MCF 10A (cell line): Measurements from ENCODE around the gene PUS1. TPM values are rescaled to one million over a fixed set of nuclear protein-coding genes. Genes with fewer than 3 reads are reported as not detected.

ENCODE experiments used
- BruUV-seq: library from RNA; stranded (reverse); fragments of 400-500 nt; replicated peaks from 2 replicates; lab custom pipeline; 2021; lab: Mats Ljungman, UMichigan
- CTCF ChIA-PET: fragments of 300-600 bp; sonication (Branson Sonifier 250); formaldehyde crosslinking; extraction: SDS; loops from one replicate; lab custom pipeline; 2021; ENCODE audit warnings: antibody characterized with exemption, inconsistent platforms; lab: Yijun Ruan, JAX
- POLR2A ChIA-PET: fragments of 300-600, 350-650 bp; sonication (Branson Sonifier 250); formaldehyde crosslinking; extraction: SDS; loops from one replicate; lab custom pipeline; 2020; ENCODE audit warnings: antibody characterized with exemption, inconsistent platforms; lab: Yijun Ruan, JAX
- DNase-seq: peaks from one replicate; pipeline ENCODE4 v3.0.0-alpha.2; 2018; ENCODE audit not compliant: unreplicated experiment
- H3K27ac Mint-ChIP-seq: one replicate; pipeline ENCODE4 v1.8.0; 2022; ENCODE audit warnings: mild to moderate bottlenecking, low read depth, mixed read lengths; ENCODE audit not compliant: unreplicated experiment
- H3K27me3 Mint-ChIP-seq: one replicate; pipeline ENCODE4 v1.8.0; 2022; ENCODE audit warnings: mixed read lengths; ENCODE audit not compliant: insufficient read depth, unreplicated experiment
- H3K36me3 Mint-ChIP-seq: one replicate; pipeline ENCODE4 v1.8.0; 2022; ENCODE audit warnings: mild to moderate bottlenecking, moderate library complexity, mixed read lengths; ENCODE audit not compliant: insufficient read depth, unreplicated experiment
- H3K4me1 Mint-ChIP-seq: one replicate; pipeline ENCODE4 v1.8.0; 2022; ENCODE audit warnings: mixed read lengths; ENCODE audit not compliant: insufficient read depth, unreplicated experiment
- H3K4me3 Mint-ChIP-seq: one replicate; pipeline ENCODE4 v1.8.0; 2022; ENCODE audit warnings: mild to moderate bottlenecking, moderate library complexity, mixed read lengths; ENCODE audit not compliant: unreplicated experiment
- H3K9me3 Mint-ChIP-seq: one replicate; pipeline ENCODE4 v1.8.0; 2022; ENCODE audit warnings: mixed read lengths; ENCODE audit not compliant: unreplicated experiment
- intact Hi-C: fragments of 100-400 bp; cut with micrococcal nuclease; formaldehyde crosslinking; loops from 2 replicates; pipeline ENCODE4 v1.14.1; 2022
- total RNA-seq: library from RNA; stranded (reverse); gene quantifications from 2 replicates; pipeline ENCODE4 v1.2.3, GENCODE V29; 2022
- TF ChIP-seq, protein P1 (sequence below): fragments of 200-600 bp; IDR thresholded peaks from one replicate; pipeline ENCODE4 v1.8.0; 2022; ENCODE audit warnings: antibody characterized with exemption, mild to moderate bottlenecking; ENCODE audit not compliant: unreplicated experiment

The PUS1 gene
- total RNA-seq, 1 experiment from 2014 or later = 72.3 TPM

DNA sequence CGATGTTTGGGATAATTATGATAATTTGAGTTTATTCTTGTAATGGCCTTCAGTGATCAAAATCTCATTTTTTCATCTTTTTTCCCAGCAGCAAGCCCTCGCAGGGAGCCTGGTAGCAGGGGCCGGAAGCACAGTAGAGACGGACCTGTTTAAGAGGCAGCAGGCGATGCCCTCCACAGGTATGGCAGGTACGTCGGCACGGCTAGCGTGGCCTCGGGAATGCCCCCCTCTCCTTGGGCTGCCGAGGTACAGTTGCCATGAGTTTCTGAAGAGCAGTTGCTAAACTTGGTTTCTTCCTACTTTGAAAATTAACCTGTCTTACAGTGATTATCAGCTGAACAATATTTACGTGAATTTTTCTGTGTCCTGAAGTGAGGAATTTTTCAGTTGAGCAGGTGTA, 50.5 kb downstream of the PUS1 start:
- H3K9me3 Mint-ChIP-seq = no peaks in the 10 kb centered on the region
- DNase-seq = no peak
- BruUV-seq = no TSS peak

DNA sequence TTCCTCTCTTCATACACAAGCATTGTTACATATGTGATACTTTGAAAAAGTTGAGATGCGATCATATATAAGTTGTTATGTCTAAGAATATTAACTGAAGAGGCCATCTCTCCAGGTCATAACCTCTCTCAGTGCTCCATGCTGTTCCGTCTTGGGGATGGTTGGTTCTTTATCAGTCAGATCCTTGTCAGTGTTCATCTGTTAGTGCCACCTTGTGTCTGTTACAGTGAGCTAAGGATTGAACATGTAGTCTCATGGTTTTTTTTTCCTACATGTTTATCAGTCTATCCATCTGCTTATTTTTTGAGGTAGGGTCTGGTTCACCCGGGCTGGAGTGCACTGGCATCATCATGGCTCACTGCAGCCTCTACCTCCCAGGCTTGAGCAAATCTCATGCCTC, 51.2 kb downstream of the PUS1 start:
- Mint-ChIP-seq H3K4me1 (peaks cover 5% of the 10 kb centered on the region), H3K4me3 (no peak overlapping the region), H3K27ac (no peak overlapping the region), H3K36me3 (peaks cover 60% of the 10 kb centered on the region), H3K9me3 (no peaks in the 10 kb centered on the region), H3K27me3 (no peaks in the 10 kb centered on the region)
- ChIA-PET POLR2A (interaction anchor here (0.7 kb wide), 1 partner anchor 39 kb away, joined by 4 read pairs; no protein-coding TSS in a partner anchor), CTCF (interaction anchor here (0.7 to 1.4 kb wide), 3 partner anchors 10 to 21 kb away, joined by 3 to 4 read pairs (median 3); no protein-coding TSS in a partner anchor)
- peak; percentile 9 for DNase-seq
- no TSS peak for BruUV-seq
- TF ChIP-seq, protein P1, sequence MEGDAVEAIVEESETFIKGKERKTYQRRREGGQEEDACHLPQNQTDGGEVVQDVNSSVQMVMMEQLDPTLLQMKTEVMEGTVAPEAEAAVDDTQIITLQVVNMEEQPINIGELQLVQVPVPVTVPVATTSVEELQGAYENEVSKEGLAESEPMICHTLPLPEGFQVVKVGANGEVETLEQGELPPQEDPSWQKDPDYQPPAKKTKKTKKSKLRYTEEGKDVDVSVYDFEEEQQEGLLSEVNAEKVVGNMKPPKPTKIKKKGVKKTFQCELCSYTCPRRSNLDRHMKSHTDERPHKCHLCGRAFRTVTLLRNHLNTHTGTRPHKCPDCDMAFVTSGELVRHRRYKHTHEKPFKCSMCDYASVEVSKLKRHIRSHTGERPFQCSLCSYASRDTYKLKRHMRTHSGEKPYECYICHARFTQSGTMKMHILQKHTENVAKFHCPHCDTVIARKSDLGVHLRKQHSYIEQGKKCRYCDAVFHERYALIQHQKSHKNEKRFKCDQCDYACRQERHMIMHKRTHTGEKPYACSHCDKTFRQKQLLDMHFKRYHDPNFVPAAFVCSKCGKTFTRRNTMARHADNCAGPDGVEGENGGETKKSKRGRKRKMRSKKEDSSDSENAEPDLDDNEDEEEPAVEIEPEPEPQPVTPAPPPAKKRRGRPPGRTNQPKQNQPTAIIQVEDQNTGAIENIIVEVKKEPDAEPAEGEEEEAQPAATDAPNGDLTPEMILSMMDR = peak; percentile 7
- intact Hi-C loops = no loop called here

More for the DNA sequence above, 50.5 kb downstream of the PUS1 start:
- H3K27ac Mint-ChIP-seq = no peak overlapping the region
- no peak overlapping the region for H3K4me3 Mint-ChIP-seq
- H3K27me3 Mint-ChIP-seq = no peaks in the 10 kb centered on the region
- CTCF ChIA-PET = interaction anchor here (0.7 to 1.4 kb wide), 3 partner anchors 10 to 21 kb away, joined by 3 to 4 read pairs (median 3); no protein-coding TSS in a partner anchor
- TF ChIP-seq, protein P1 = no peak
- intact Hi-C loops = no loop called here
- POLR2A ChIA-PET = interaction anchor here (0.7 kb wide), 1 partner anchor 40 kb away, joined by 4 read pairs; no protein-coding TSS in a partner anchor
- H3K4me1 Mint-ChIP-seq = peaks cover 5% of the 10 kb centered on the region
- H3K36me3 Mint-ChIP-seq = peaks cover 55% of the 10 kb centered on the region

DNA sequence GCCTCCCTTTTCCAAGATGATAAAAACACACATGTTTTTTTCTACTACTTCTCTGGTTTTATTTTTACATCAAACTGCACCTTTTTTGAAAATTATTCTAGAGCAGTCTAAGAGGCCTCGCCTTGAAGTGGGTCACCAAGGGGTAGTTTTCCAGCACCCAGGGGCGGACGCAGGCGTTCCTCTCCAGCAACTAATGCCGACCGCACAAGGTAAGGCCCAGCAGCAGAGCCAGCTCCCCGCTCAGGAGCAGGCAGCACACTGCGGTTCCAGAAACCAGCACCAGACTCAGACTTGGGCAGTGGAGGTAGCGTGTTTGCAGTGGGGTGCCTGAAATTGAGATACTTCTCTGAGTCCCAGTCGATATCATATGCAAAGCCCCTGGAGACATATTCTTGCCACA, 52.3 kb downstream of the PUS1 start:
- no peak for DNase-seq
- ChIA-PET POLR2A (no interaction called here), CTCF (no interaction called here)
- Mint-ChIP-seq H3K4me1 (peaks cover 5% of the 10 kb centered on the region), H3K36me3 (peaks cover 66% of the 10 kb centered on the region), H3K27me3 (no peaks in the 10 kb centered on the region), H3K4me3 (no peak overlapping the region), H3K9me3 (no peaks in the 10 kb centered on the region), H3K27ac (no peak overlapping the region)
- no TSS peak for BruUV-seq
- intact Hi-C loops = no loop called here
- TF ChIP-seq, protein P1 = no peak

- ChIA-PET CTCF (interaction anchor here (1.9 kb wide), 1 partner anchor 19 kb away, joined by 7 read pairs; no protein-coding TSS in a partner anchor), POLR2A (no interaction called here)
- BruUV-seq = no TSS peak
- Mint-ChIP-seq H3K9me3 (no peaks in the 10 kb centered on the region), H3K4me3 (no peak overlapping the region), H3K27ac (no peak overlapping the region), H3K36me3 (peaks cover 66% of the 10 kb centered on the region), H3K4me1 (peaks cover 5% of the 10 kb centered on the region), H3K27me3 (no peaks in the 10 kb centered on the region)
- TF ChIP-seq, protein P1 = no peak
- intact Hi-C loops = no loop called here
- DNase-seq = no peak
Measured at GRCh38 chr12:131982041-131982440, 53.0 kb downstream of the PUS1 start.
